CD4-positive, alpha-beta T cell (primary cell): Measurements from ENCODE around the gene SELENON. TPM values are rescaled to one million over a fixed set of nuclear protein-coding genes. Genes with fewer than 3 reads are reported as not detected.

Source experiments
- ATAC-seq: fragments of 200-7000 bp; cut with Tn5 transposase; one replicate; pipeline ENCODE4 v1.10.0; 2022; ENCODE audit warnings: mild to moderate bottlenecking; ENCODE audit not compliant: poor library complexity
- CTCF ChIA-PET: fragments of 350-600 bp; sonication (Branson Sonifier 250); formaldehyde crosslinking; loops from one replicate; lab custom pipeline; 2021; ENCODE audit warnings: antibody characterized with exemption, inconsistent platforms; lab: Charles Lee
- POLR2A ChIA-PET: fragments of 350-600 bp; sonication (Branson Sonifier 250); formaldehyde crosslinking; loops from one replicate; lab custom pipeline; 2021; ENCODE audit warnings: antibody characterized with exemption, inconsistent platforms; lab: Charles Lee
- DNase-seq, 14 experiments: peaks; one replicate each; pipeline ENCODE4 v3.0.0-alpha.2; 2013 to 2020; ENCODE audit warnings: mixed read lengths in 2 of 14
- H3K27ac ChIP-seq, 2 donors: one replicate each; pipeline versions ENCODE4 v1.5.1 to v1.7.0; 2013; ENCODE audit warnings: low read length in 2 of 2, low read depth in 1 of 2, mild to moderate bottlenecking in 1 of 2
- H3K27me3 ChIP-seq, 2 experiments: 1 replicate in 1 of 2; 2 replicates in 1 of 2; pipeline versions ENCODE4 v1.6.1 to v1.7.0; 2013; ENCODE audit warnings: low read length in 2 of 2, control low read depth in 1 of 2, mild to moderate bottlenecking in 1 of 2, moderate library complexity in 1 of 2; ENCODE audit not compliant: insufficient read depth in 2 of 2, control insufficient read depth in 1 of 2
- H3K36me3 ChIP-seq: one replicate; pipeline ENCODE4 v1.6.1; 2013; ENCODE audit warnings: low read length, control low read depth; ENCODE audit not compliant: insufficient read depth
- H3K4me1 ChIP-seq: one replicate; pipeline ENCODE4 v1.6.1; 2013; ENCODE audit warnings: low read length, control low read depth; ENCODE audit not compliant: insufficient read depth
- H3K4me3 ChIP-seq: one replicate; pipeline ENCODE4 v1.5.1; 2013; ENCODE audit warnings: mild to moderate bottlenecking, low read length, moderate library complexity
- H3K9me3 ChIP-seq, 2 experiments: 1 replicate in 1 of 2; 2 replicates in 1 of 2; pipeline versions ENCODE4 v1.6.1 to v1.7.0; 2013; ENCODE audit warnings: low read length in 2 of 2, mild to moderate bottlenecking in 2 of 2, control low read depth in 1 of 2, moderate library complexity in 1 of 2; ENCODE audit not compliant: control insufficient read depth in 1 of 2, insufficient read depth in 1 of 2
- H3K27ac Mint-ChIP-seq: one replicate; pipeline ENCODE4 v1.8.0; 2020; ENCODE audit warnings: mixed read lengths
- H3K27me3 Mint-ChIP-seq: one replicate; pipeline ENCODE4 v1.8.0; 2021; ENCODE audit warnings: mixed read lengths
- H3K36me3 Mint-ChIP-seq: one replicate; pipeline ENCODE4 v1.8.0; 2021; ENCODE audit warnings: low read depth, mixed read lengths
- H3K4me1 Mint-ChIP-seq: one replicate; pipeline ENCODE4 v1.8.0; 2021; ENCODE audit warnings: low read depth, mixed read lengths
- H3K4me3 Mint-ChIP-seq: one replicate; pipeline ENCODE4 v1.8.0; 2020; ENCODE audit warnings: mild to moderate bottlenecking, mixed read lengths
- H3K9me3 Mint-ChIP-seq: one replicate; pipeline ENCODE4 v1.8.0; 2020; ENCODE audit warnings: mixed read lengths
- intact Hi-C, 2 experiments: fragments of 100-400 bp; cut with DNase I in 1 of 2; cut with micrococcal nuclease in 1 of 2; formaldehyde crosslinking; loops; one replicate each; pipeline versions ENCODE4 v1.15.1 to v1.9.0; 2023 to 2025; cut with DNase I, micrococcal nuclease
- total RNA-seq, 174 experiments: library from RNA in 2 of 174; stranded (reverse) in 2 of 174; gene quantifications; one replicate each; pipeline ENCODE4 v1.2.3 and lab custom pipeline; 2021 to 2026
- TF ChIP-seq, protein P1 (sequence below): fragments of 200-600 bp; IDR thresholded peaks from one replicate; pipeline ENCODE4 v1.8.0; 2022; ENCODE audit warnings: antibody characterized with exemption, mild to moderate bottlenecking

The SELENON gene
- total RNA-seq, 2 experiments from 2014 or later, result 25.3 to 25.7 TPM

DNA sequence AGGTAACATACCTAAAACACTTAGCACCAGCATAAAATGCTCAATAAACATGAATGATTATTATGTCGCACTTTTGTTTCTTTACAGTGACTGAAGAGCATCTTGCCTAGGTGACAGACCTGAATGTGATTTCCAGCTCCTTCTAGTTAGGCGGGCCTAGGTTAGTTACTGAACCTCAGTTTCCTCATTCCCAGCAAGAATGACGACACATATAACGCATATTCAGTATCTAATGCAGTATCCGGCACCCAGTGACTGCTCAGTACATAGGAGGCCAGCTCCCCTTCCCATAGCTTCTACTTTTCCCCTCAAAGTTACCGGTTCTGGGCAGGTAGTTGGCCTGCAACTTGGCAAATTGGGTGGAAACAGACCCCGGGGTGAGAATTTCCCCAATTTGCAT is 58.5 kb downstream of the SELENON start:
- TF ChIP-seq, protein P1, sequence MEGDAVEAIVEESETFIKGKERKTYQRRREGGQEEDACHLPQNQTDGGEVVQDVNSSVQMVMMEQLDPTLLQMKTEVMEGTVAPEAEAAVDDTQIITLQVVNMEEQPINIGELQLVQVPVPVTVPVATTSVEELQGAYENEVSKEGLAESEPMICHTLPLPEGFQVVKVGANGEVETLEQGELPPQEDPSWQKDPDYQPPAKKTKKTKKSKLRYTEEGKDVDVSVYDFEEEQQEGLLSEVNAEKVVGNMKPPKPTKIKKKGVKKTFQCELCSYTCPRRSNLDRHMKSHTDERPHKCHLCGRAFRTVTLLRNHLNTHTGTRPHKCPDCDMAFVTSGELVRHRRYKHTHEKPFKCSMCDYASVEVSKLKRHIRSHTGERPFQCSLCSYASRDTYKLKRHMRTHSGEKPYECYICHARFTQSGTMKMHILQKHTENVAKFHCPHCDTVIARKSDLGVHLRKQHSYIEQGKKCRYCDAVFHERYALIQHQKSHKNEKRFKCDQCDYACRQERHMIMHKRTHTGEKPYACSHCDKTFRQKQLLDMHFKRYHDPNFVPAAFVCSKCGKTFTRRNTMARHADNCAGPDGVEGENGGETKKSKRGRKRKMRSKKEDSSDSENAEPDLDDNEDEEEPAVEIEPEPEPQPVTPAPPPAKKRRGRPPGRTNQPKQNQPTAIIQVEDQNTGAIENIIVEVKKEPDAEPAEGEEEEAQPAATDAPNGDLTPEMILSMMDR, result no peak

DNA sequence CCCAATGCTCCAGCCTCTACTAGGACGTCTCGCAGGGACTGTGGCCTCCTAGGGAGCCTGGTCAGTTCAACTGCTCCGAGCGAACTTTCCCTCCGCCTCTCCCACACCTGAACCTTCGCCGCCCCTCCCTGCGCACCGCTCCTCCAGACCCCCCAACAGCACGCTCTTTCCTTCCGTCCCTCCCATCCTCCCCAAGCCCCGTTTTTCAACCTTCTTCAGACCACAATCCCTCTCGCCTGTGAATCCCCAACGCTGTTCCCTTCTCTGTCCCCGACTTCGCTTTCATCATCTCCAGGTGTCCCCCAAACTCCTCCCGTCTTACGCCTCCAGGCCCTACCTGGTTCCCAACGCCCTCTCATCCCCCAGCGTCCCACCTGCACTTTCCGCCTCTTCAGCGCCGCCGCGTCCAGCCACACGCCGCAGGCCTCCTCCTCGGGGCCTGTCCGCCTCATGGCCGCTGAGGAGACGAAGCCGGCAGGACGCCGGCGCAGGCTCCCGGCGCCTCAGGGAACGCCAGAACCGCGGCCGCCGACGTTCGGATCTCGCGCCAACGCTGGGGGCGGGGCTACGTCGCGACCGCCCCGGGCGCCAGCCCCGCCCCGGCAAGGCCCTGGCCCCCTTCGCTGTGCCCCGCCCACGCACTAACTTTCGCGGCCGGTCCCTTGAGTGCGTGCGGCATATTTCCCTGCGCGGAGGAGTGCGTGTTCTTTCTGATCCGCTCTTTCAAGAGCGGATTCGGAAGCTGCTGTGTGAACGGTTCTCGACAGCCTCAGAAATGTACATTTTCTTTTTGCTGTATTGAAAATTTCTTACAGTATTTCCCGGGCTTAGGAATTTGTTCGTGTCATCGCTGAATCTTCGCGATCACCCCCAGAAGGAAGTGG is 59.2 kb downstream of the SELENON start, which contains the start of gene AUNIP:
Gene AUNIP (minus strand): TSS at position 552 of the 884 bp plus-strand sequence. CDS start 100 bp downstream, at position 452.
- H3K36me3 ChIP-seq, result no peaks in the 10 kb centered on the region
- H3K36me3 Mint-ChIP-seq, result no peaks in the 10 kb centered on the region
- H3K9me3 Mint-ChIP-seq, result no peaks in the 10 kb centered on the region
- ATAC-seq (peak; percentile 99), DNase-seq (peak; percentile 78 to 97 (median 87))
- TF ChIP-seq, protein P1, result no peak
- peak within 1 kb of the TSS; percentile 87 for H3K27ac Mint-ChIP-seq
- POLR2A ChIA-PET, result interaction anchor here (0.6 to 1.7 kb wide), 4 partner anchors 14 to 40 kb away, joined by 3 to 11 read pairs (median 6); partner anchors contain the start of genes MTFR1L and PAQR7
- peak within 1 kb of the TSS; percentile 72 for H3K4me3 ChIP-seq
- H3K27me3 ChIP-seq, result no peaks in the 10 kb centered on the region
- H3K4me3 Mint-ChIP-seq, result peak within 1 kb of the TSS; percentile 86
- peak within 1 kb of the TSS; percentile 31 to 58 for H3K27ac ChIP-seq
- CTCF ChIA-PET, result interaction anchor here (1.5 kb wide), 1 partner anchor 36 kb away, joined by 3 read pairs; no protein-coding TSS in a partner anchor
- intact Hi-C loops, result loop anchor here in 1 of 2 experiments (2.0 to 10.0 kb wide), 4 partner anchors 33 to 1214 kb away; partner anchors contain the start of gene SRRM1
- no peaks in the 10 kb centered on the region for H3K27me3 Mint-ChIP-seq
- peaks cover 22% of the 10 kb centered on the region for H3K4me1 ChIP-seq
- no peaks in the 10 kb centered on the region for H3K9me3 ChIP-seq
- peaks cover 20% of the 10 kb centered on the region for H3K4me1 Mint-ChIP-seq

More for the DNA sequence above, 58.5 kb downstream of the SELENON start:
- Histone ChIP-seq H3K27me3 (no peaks in the 10 kb centered on the region), H3K9me3 (no peaks in the 10 kb centered on the region), H3K4me1 (peaks cover 22% of the 10 kb centered on the region), H3K36me3 (no peaks in the 10 kb centered on the region), H3K27ac (no peak overlapping the region), H3K4me3 (peak overlapping the region; percentile 72)
- intact Hi-C loops, result loop anchor here in 1 of 2 experiments (2.0 to 10.0 kb wide), 4 partner anchors 34 to 1214 kb away; partner anchors contain the start of gene SRRM1
- peak overlapping the region; percentile 86 for H3K4me3 Mint-ChIP-seq
- peak overlapping the region; percentile 15 for H3K27ac Mint-ChIP-seq
- DNase-seq, result no peak
- no peaks in the 10 kb centered on the region for H3K27me3 Mint-ChIP-seq
- POLR2A ChIA-PET, result interaction anchor here (0.6 kb wide), 1 partner anchor 39 kb away, joined by 3 read pairs; the partner anchor contains the start of gene MTFR1L
- no peak for ATAC-seq
- CTCF ChIA-PET, result no interaction called here
- no peaks in the 10 kb centered on the region for H3K9me3 Mint-ChIP-seq
- H3K4me1 Mint-ChIP-seq, result peaks cover 20% of the 10 kb centered on the region
- no peaks in the 10 kb centered on the region for H3K36me3 Mint-ChIP-seq

DNA sequence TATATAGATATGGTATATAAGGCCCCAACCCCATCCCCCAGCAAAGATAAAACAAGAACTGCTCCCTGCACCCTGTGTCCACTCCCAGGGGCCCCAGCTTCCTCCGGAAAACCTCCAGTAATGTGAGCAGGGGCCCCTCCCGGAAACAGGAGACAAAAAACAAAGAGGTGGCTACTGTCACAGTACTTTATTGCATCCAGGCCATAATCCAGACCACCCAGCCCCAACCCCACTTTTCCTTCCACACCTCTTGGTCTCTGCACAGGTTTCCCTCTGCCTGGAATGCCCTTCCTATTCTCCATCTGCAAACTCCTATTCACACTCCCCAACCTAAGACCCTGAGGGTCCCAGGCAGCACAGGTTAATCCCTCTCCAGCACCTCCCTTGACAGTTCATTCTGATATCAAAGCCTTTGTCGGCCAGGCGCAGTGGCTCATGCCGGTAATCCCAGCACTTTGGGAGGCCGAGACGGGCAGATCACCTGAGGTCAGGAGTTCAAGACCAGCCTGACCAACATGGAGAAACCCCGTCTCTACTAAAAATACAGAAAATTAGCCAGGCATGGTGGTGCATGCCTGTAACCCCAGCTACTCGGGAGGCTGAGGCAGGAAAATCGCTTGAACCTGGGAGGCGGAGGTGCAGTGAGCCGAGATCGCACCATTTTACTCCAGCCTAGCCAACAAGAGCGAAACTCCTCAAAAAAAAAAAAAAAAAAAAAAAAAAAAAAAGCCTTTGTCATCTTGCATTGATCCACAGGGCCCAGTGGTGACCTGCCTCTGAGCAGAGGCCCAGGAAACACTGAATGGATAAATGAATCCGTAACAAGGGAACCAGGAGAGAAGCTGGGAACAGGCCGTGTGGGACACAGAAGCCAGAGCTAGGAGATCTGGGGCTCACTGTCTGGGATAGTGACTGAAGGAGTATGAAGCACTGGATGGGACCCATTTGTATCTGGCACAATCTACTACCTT is 61.6 kb downstream of the SELENON start:
- H3K27ac Mint-ChIP-seq, result no peak overlapping the region
- TF ChIP-seq, protein P1, result no peak
- no peaks in the 10 kb centered on the region for H3K9me3 Mint-ChIP-seq
- ATAC-seq, result no peak
- ChIA-PET CTCF (no interaction called here), POLR2A (interaction anchor here (0.8 kb wide), 1 partner anchor 14 kb away, joined by 4 read pairs; the partner anchor contains the start of gene PAQR7)
- H3K4me3 Mint-ChIP-seq, result peak overlapping the region; percentile 49
- H3K27me3 Mint-ChIP-seq, result no peaks in the 10 kb centered on the region
- no peaks in the 10 kb centered on the region for H3K36me3 Mint-ChIP-seq
- no peak for DNase-seq
- no peaks in the 10 kb centered on the region for H3K36me3 ChIP-seq
- no peaks in the 10 kb centered on the region for H3K9me3 ChIP-seq
- peaks cover 20% of the 10 kb centered on the region for H3K4me1 Mint-ChIP-seq
- no peak overlapping the region for H3K4me3 ChIP-seq
- no peaks in the 10 kb centered on the region for H3K27me3 ChIP-seq
- peaks cover 22% of the 10 kb centered on the region for H3K4me1 ChIP-seq
- intact Hi-C loops, result no loop called here
- H3K27ac ChIP-seq, result no peak overlapping the region
